Smooth muscle cell (in vitro differentiated cells): ENCODE data around the gene UGT1A1. TPM values are rescaled to one million over a fixed set of nuclear protein-coding genes. Genes with fewer than 3 reads are reported as not detected.

Experiments used
- DNase-seq: peaks from one replicate; lab custom pipeline; 2025; ENCODE audit not compliant: unreplicated experiment; lab: John Stamatoyannopoulos, UW
- H2AFZ ChIP-seq: fragments of 200-600 bp; sonication (generic); 2 replicates; pipeline ENCODE4 v1.6.0; 2016; ENCODE audit warnings: antibody characterized with exemption, low read depth, mild to moderate bottlenecking
- H3F3A ChIP-seq: fragments of 200-600 bp; sonication (generic); 2 replicates; pipeline ENCODE4 v1.6.0; 2017; ENCODE audit warnings: antibody characterized with exemption, low read depth
- H3K27ac ChIP-seq: fragments of 200-600 bp; sonication (generic); 2 replicates; pipeline ENCODE4 v1.5.1; 2016; ENCODE audit warnings: low read depth, mild to moderate bottlenecking
- H3K27me3 ChIP-seq: fragments of 200-600 bp; sonication (generic); 2 replicates; pipeline ENCODE4 v1.6.1; 2016; ENCODE audit warnings: low read depth, mild to moderate bottlenecking
- H3K36me3 ChIP-seq: fragments of 200-600 bp; sonication (generic); 2 replicates; pipeline ENCODE4 v1.5.1; 2016; ENCODE audit warnings: low read depth
- H3K4me1 ChIP-seq: fragments of 200-600 bp; sonication (generic); 2 replicates; pipeline ENCODE4 v1.5.1; 2016; ENCODE audit warnings: low read depth
- H3K4me2 ChIP-seq: fragments of 200-600 bp; sonication (generic); 2 replicates; pipeline ENCODE4 v1.6.0; 2016; ENCODE audit warnings: mild to moderate bottlenecking
- H3K4me3 ChIP-seq: fragments of 200-600 bp; sonication (generic); 2 replicates; pipeline ENCODE4 v1.5.1; 2016; ENCODE audit warnings: mild to moderate bottlenecking
- H3K79me2 ChIP-seq: fragments of 200-600 bp; sonication (generic); 2 replicates; pipeline ENCODE4 v1.6.0; 2016; ENCODE audit warnings: low read depth, mild to moderate bottlenecking
- H3K9ac ChIP-seq: fragments of 200-600 bp; sonication (generic); 2 replicates; pipeline ENCODE4 v1.6.0; 2016; ENCODE audit warnings: low read depth
- H3K9me3 ChIP-seq: fragments of 200-600 bp; sonication (generic); replicated peaks from 2 replicates; pipeline ENCODE4 v1.5.1; 2016; ENCODE audit warnings: low read depth
- H4K20me1 ChIP-seq: fragments of 200-600 bp; sonication (generic); 2 replicates; pipeline ENCODE4 v1.6.0; 2016; ENCODE audit warnings: low read depth
- CTCF ChIP-seq: fragments of 200-600 bp; sonication (generic); IDR thresholded peaks from 2 replicates; pipeline ENCODE4 v1.5.1; 2017; ENCODE audit warnings: borderline replicate concordance, mild to moderate bottlenecking, antibody characterized with exemption; ENCODE audit not compliant: insufficient read depth, poor library complexity, severe bottlenecking
- WGBS: methylation state at CpG from one replicate; pipeline ENCODE4 v1.1.7; 2016; ENCODE audit warnings: low lambda C conversion rate; 5-methylcytosine and 5-hydroxymethylcytosine counted together
- polyA plus RNA-seq: library from polyadenylated mRNA; unstranded; fragments of >200 nt; fragmentation: Nextera tagmentation; extraction: Ambion mirVana; gene quantifications from 2 replicates; pipeline ENCODE4 v1.2.1, GENCODE V29; 2016
- total RNA-seq: library from RNA; depleted of rRNA; stranded (reverse); fragments of >200 nt; gene quantifications from 2 replicates; pipeline ENCODE4 v1.2.3, GENCODE V29; 2014

Gene UGT1A1
- total and polyA plus RNA-seq, 2 experiments from 2014 or later = not detected

GRCh38 chr2:233807966-233808935 is 48.2 kb downstream of the UGT1A1 start:
- Histone ChIP-seq H4K20me1 (no peaks in the 10 kb centered on the region), H3K4me3 (no peak overlapping the region), H3K79me2 (no peaks in the 10 kb centered on the region), H3K9me3 (no peaks in the 10 kb centered on the region), H3K9ac (no peak overlapping the region), H2AFZ (no peak overlapping the region), H3K4me2 (no peak overlapping the region), H3K4me1 (no peaks in the 10 kb centered on the region), H3K27ac (no peak overlapping the region), H3K36me3 (no peaks in the 10 kb centered on the region), H3K27me3 (no peaks in the 10 kb centered on the region), H3F3A (no peaks in the 10 kb centered on the region)
- WGBS = 82% methylated on average over 10 of the region's 10 CpGs
- TF ChIP-seq CTCF = no peak
- no peak for DNase-seq

DNA sequence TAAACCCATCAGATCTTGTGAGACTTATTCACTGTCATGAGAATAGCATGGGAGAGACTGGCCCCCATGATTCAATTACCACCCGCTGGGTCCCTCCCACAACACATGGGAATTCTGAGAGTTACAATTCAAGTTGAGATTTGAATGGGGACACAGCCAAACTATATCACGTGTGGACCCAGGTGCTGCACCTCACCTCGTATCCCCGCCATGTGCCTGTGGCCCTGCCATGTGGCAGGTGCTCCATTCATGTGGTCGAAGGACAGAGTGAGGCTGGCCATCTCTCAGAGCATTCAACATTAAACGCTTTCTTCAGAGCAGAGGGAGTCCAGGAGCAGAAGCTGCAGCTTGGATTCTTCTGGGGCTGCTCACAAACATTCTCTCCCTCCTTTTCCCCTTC is 50.3 kb downstream of the UGT1A1 start:
- Histone ChIP-seq H3K4me3 (no peak overlapping the region), H3K79me2 (no peaks in the 10 kb centered on the region), H3K4me2 (no peak overlapping the region), H3K27me3 (no peaks in the 10 kb centered on the region), H3K9me3 (no peaks in the 10 kb centered on the region), H3K4me1 (no peaks in the 10 kb centered on the region), H3K9ac (no peak overlapping the region), H3K27ac (no peak overlapping the region), H4K20me1 (no peaks in the 10 kb centered on the region), H2AFZ (no peak overlapping the region), H3F3A (no peaks in the 10 kb centered on the region), H3K36me3 (no peaks in the 10 kb centered on the region)
- WGBS = 92% methylated on average over 6 of the region's 6 CpGs
- no peak for DNase-seq
- TF ChIP-seq CTCF = no peak

- Histone ChIP-seq H3K27me3 (no peaks in the 10 kb centered on the region), H4K20me1 (no peaks in the 10 kb centered on the region), H3K79me2 (no peaks in the 10 kb centered on the region), H2AFZ (no peak overlapping the region), H3K36me3 (no peaks in the 10 kb centered on the region), H3K9me3 (no peaks in the 10 kb centered on the region), H3K4me1 (no peaks in the 10 kb centered on the region), H3K27ac (no peak overlapping the region), H3K4me2 (no peak overlapping the region), H3K4me3 (no peak overlapping the region), H3K9ac (no peak overlapping the region), H3F3A (no peaks in the 10 kb centered on the region)
- WGBS = 75% methylated on average over 4 of the region's 4 CpGs
- DNase-seq = no peak
- TF ChIP-seq CTCF = no peak
Measured at GRCh38 chr2:233811087-233811486, 51.0 kb downstream of the UGT1A1 start.
